ENCODE results near the gene SH3PXD2A. TPM values are rescaled to one million over a fixed set of nuclear protein-coding genes. Genes with fewer than 3 reads are reported as not detected.

The SH3PXD2A gene
- total and polyA plus RNA-seq, 2 donors (not counting 1 experiment from before 2014, with no cell fraction given): 3.2 to 33.5 TPM

DNA sequence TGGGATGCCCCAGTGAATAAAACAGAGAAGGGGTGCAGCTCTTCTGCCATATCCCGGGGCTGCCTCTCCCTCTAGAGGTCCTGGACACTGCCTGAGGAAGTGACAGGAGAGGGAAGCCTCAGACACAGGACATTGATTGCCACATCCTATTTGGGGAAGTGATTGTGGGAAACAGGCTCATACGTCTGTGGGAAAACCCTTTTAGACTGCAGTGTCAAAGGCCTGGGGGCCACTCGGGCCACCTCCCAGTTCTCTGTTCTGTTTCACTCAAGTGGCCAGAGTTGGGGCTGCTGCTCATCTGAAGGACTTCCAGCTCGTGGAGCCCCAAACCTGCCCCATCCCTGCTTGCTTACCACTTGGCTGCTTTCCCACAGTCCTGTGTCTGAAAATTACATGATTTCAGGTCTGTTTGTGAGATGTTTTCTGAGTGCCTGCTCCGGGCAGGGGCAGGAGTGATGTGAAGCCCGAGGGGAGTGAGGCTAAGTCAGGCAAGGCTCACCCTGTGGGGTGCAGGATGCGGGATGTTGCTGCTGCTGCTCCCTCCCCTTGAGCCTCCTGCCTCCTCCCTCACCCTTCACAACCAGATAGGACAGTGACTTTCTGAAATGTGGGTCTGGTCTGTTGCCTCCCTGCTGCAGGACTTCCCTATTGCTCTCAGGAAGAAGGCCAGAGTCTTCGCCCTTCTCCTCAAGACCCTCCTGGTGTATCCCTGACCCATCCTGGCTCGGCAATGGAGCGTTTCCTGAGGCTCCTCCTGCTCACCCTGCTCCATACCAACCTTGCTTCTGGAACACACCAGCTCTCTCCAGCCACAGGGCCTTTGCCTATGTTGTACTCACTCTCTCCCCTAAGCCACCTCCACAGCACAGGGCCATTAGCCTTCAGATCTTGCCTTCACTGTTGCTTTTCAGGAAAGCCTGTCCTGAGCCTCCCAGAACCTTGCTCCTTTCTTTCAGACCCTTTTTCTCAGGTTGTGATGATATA is 303.5 kb downstream of the SH3PXD2A start:
- ChIA-PET CTCF (no interaction called here), POLR2A (no interaction called here)
- peaks cover 27% of the 10 kb centered on the region for H3K27me3 Mint-ChIP-seq
- H3K27ac Mint-ChIP-seq: no peak overlapping the region
- no peak overlapping the region for H2AFZ ChIP-seq (ENCODE audit: insufficient read depth, low read depth, low read length, poor library complexity, severe bottlenecking)
- no peaks in the 10 kb centered on the region for H3K9me3 Mint-ChIP-seq (ENCODE audit: insufficient read depth)
- DNase-seq (no peak), ATAC-seq (ENCODE audit: low read depth) (no peak)
- H3K4me2 ChIP-seq (replicated peaks; ENCODE audit: low read depth, low read length, poor library complexity, severe bottlenecking): no peak overlapping the region
- H3K36me3 ChIP-seq (replicated peaks in 1 of 2; ENCODE audit: control extremely low read depth in 1 of 2, control insufficient read depth in 1 of 2, extremely low read depth in 1 of 2, insufficient read depth in 2 of 2, low read length in 1 of 2): no peaks in the 10 kb centered on the region
- peaks cover 24% of the 10 kb centered on the region for H3K4me1 Mint-ChIP-seq
- H3K4me3 Mint-ChIP-seq: no peak overlapping the region
- WGBS (ENCODE audit: insufficient coverage): 66% methylated on average over 8 of the region's 10 CpGs
- no peak overlapping the region for H3K27ac ChIP-seq (ENCODE audit: low read length in 2 of 2)
- H3K9ac ChIP-seq (ENCODE audit: low read length): no peak overlapping the region
- TF ChIP-seq, protein P1, sequence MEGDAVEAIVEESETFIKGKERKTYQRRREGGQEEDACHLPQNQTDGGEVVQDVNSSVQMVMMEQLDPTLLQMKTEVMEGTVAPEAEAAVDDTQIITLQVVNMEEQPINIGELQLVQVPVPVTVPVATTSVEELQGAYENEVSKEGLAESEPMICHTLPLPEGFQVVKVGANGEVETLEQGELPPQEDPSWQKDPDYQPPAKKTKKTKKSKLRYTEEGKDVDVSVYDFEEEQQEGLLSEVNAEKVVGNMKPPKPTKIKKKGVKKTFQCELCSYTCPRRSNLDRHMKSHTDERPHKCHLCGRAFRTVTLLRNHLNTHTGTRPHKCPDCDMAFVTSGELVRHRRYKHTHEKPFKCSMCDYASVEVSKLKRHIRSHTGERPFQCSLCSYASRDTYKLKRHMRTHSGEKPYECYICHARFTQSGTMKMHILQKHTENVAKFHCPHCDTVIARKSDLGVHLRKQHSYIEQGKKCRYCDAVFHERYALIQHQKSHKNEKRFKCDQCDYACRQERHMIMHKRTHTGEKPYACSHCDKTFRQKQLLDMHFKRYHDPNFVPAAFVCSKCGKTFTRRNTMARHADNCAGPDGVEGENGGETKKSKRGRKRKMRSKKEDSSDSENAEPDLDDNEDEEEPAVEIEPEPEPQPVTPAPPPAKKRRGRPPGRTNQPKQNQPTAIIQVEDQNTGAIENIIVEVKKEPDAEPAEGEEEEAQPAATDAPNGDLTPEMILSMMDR (IDR thresholded peaks at IDR 0.05): no peak
- no peak for TF ChIP-seq EZH2 (IDR thresholded peaks at IDR 0.05; ENCODE audit: borderline replicate concordance, insufficient read depth, low read depth, low read length, poor library complexity, severe bottlenecking)
- intact Hi-C loops (cut with micrococcal nuclease): no loop called here
- no peaks in the 10 kb centered on the region for H3K79me2 ChIP-seq (ENCODE audit: control insufficient read depth, insufficient read depth, low read length)
- peaks cover 8 to 17% of the 10 kb centered on the region in 2 donors for H3K4me1 ChIP-seq (ENCODE audit: control insufficient read depth in 2 of 2, insufficient read depth in 2 of 2, low read length in 2 of 2)
- H3K9me3 ChIP-seq (ENCODE audit: control extremely low read depth in 1 of 3, control insufficient read depth in 2 of 3, insufficient read depth in 1 of 3, low read length in 2 of 3): peaks cover 0 to 3% (median 0%) of the 10 kb centered on the region in 3 donors
- H4K20me1 ChIP-seq (ENCODE audit: control insufficient read depth, insufficient read depth, low read length, poor library complexity, severe bottlenecking): no peaks in the 10 kb centered on the region
- no peak overlapping the region for H3K4me3 ChIP-seq (ENCODE audit: control extremely low read depth in 1 of 5, extremely low read depth in 1 of 5, insufficient read depth in 1 of 5, low read depth in 2 of 5, low read length in 4 of 5)
- H3K27me3 ChIP-seq (replicated peaks in 1 of 4; ENCODE audit: control extremely low read depth in 1 of 4, control insufficient read depth in 3 of 4, insufficient read depth in 4 of 4, low read length in 3 of 4): peaks cover 0 to 27% (median 15%) of the 10 kb centered on the region in 4 experiments

- 92% methylated on average over 1 of the region's 1 CpG for WGBS (ENCODE audit: insufficient coverage)
- H3K79me2 ChIP-seq (ENCODE audit: control insufficient read depth, insufficient read depth, low read length): no peaks in the 10 kb centered on the region
- Mint-ChIP-seq H3K9me3 (ENCODE audit: insufficient read depth) (no peaks in the 10 kb centered on the region), H3K27me3 (peaks cover 15% of the 10 kb centered on the region), H3K4me3 (no peak overlapping the region), H3K27ac (no peak overlapping the region), H3K4me1 (peaks cover 21% of the 10 kb centered on the region)
- intact Hi-C loops (cut with micrococcal nuclease): no loop called here
- peaks cover under 1 to 12% of the 10 kb centered on the region in 2 donors for H3K4me1 ChIP-seq (ENCODE audit: control insufficient read depth in 2 of 2, insufficient read depth in 2 of 2, low read length in 2 of 2)
- H3K4me3 ChIP-seq (ENCODE audit: control extremely low read depth in 1 of 5, extremely low read depth in 1 of 5, insufficient read depth in 1 of 5, low read depth in 2 of 5, low read length in 4 of 5): no peak overlapping the region
- H4K20me1 ChIP-seq (ENCODE audit: control insufficient read depth, insufficient read depth, low read length, poor library complexity, severe bottlenecking): no peaks in the 10 kb centered on the region
- DNase-seq: no peak
- TF ChIP-seq, protein P1 (IDR thresholded peaks at IDR 0.05): no peak
- peaks cover 0 to 12% (median 5%) of the 10 kb centered on the region in 4 experiments for H3K27me3 ChIP-seq (replicated peaks in 1 of 4; ENCODE audit: control extremely low read depth in 1 of 4, control insufficient read depth in 3 of 4, insufficient read depth in 4 of 4, low read length in 3 of 4)
- no peak overlapping the region for H3K27ac ChIP-seq (ENCODE audit: low read length in 2 of 2)
- H3K36me3 ChIP-seq (replicated peaks in 1 of 2; ENCODE audit: control extremely low read depth in 1 of 2, control insufficient read depth in 1 of 2, extremely low read depth in 1 of 2, insufficient read depth in 2 of 2, low read length in 1 of 2): no peaks in the 10 kb centered on the region
- H3K4me2 ChIP-seq (replicated peaks; ENCODE audit: low read depth, low read length, poor library complexity, severe bottlenecking): no peak overlapping the region
- H2AFZ ChIP-seq (ENCODE audit: insufficient read depth, low read depth, low read length, poor library complexity, severe bottlenecking): no peak overlapping the region
- ChIA-PET CTCF (interaction anchor here (1.3 kb wide), 1 partner anchor 43 kb away, joined by 3 read pairs; no protein-coding TSS in a partner anchor), POLR2A (interaction anchor here (0.6 kb wide), 1 partner anchor 18 kb away, joined by 6 read pairs; no protein-coding TSS in a partner anchor)
- H3K9me3 ChIP-seq (ENCODE audit: control extremely low read depth in 1 of 3, control insufficient read depth in 2 of 3, insufficient read depth in 1 of 3, low read length in 2 of 3): peaks cover 0 to 3% (median 0%) of the 10 kb centered on the region in 3 donors
- no peak for ATAC-seq (ENCODE audit: low read depth)
- H3K9ac ChIP-seq (ENCODE audit: low read length): no peak overlapping the region
Measured at GRCh38 chr10:103550229-103550628, 305.1 kb downstream of the SH3PXD2A start.
